ENCODE results near the gene ATP2C2. TPM values are rescaled to one million over a fixed set of nuclear protein-coding genes. Genes with fewer than 3 reads are reported as not detected.

ATP2C2 gene
- total RNA-seq, 1 experiment from 2014 or later, result not detected

DNA sequence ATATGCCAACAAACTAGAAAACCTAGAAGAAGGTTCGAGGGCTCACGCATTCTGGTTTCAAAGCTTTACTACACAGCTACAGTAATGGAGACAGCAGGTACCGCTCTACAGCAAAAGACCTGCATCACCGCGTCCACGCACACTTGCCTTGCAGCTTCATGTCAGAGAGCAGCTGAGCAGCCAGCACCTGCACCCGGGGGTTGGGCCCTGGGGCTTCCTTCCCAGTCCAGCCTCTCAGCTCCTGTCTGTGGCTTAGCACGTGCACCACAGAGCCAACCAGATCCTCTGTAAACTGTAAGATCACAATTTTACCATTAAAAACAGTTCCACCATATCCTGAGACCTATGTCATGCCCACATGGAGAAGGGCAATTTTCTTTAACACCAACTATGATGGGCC, 120.8 kb downstream of the ATP2C2 start:
- in situ Hi-C loops (cut with HindIII; ENCODE audit: low pct_unique_long_range_greater_than_20kb, low sequenced_read_pairs), result no loop called here
- DNase-seq (ENCODE audit: low read depth), result no peak

GRCh38 chr16:84495506-84495905, 127.2 kb downstream of the ATP2C2 start:
- in situ Hi-C loops (cut with HindIII; ENCODE audit: low pct_unique_long_range_greater_than_20kb, low sequenced_read_pairs), result no loop called here
- DNase-seq (ENCODE audit: low read depth), result no peak

DNA sequence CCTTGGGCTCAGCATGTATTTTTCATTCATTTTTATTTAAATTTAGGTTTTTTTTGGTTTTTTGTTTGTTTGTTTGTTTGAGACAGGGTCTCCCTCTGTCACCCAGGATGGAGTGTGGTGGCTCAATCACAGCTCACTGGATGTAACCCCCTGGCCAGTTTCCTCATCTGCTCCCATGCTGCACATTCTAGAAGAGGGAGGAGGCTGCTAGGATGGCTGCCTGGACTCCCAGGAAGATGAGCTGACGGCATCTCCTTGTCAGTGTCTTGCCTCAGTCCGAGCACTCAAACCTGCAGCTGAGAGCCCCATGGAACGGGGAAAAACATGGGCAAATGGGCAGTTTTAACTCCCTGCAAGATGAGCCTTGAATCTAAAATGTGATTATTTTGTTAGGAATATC, 128.7 kb downstream of the ATP2C2 start:
- in situ Hi-C loops (cut with HindIII; ENCODE audit: low pct_unique_long_range_greater_than_20kb, low sequenced_read_pairs), result no loop called here
- no peak for DNase-seq (ENCODE audit: low read depth)

- DNase-seq (ENCODE audit: low read depth), result no peak
- in situ Hi-C loops (cut with HindIII; ENCODE audit: low pct_unique_long_range_greater_than_20kb, low sequenced_read_pairs), result no loop called here
These were observed 129.3 kb downstream of the ATP2C2 start for GRCh38 chr16:84497418-84498222.

DNA sequence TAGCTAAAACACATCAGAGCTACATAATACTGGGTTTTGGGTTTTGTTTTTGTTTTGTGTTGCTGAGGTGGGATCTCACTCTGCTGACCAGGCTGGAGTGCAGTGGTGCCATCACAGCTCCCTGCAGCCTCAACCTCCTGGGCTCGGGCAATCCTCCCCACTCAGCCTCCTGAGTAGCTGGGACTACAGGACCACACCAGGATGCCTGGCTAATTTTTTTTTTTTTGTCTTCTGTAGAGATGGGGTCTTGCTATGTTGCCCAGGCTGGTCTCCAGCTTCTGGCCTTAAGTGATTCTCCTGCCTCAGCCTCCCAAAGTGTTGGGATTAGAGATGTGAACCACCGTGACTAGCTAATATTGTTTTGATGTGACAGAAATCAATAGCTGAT, 129.9 kb downstream of the ATP2C2 start:
- in situ Hi-C loops (cut with HindIII; ENCODE audit: low pct_unique_long_range_greater_than_20kb, low sequenced_read_pairs), result no loop called here
- DNase-seq (ENCODE audit: low read depth), result no peak

DNA sequence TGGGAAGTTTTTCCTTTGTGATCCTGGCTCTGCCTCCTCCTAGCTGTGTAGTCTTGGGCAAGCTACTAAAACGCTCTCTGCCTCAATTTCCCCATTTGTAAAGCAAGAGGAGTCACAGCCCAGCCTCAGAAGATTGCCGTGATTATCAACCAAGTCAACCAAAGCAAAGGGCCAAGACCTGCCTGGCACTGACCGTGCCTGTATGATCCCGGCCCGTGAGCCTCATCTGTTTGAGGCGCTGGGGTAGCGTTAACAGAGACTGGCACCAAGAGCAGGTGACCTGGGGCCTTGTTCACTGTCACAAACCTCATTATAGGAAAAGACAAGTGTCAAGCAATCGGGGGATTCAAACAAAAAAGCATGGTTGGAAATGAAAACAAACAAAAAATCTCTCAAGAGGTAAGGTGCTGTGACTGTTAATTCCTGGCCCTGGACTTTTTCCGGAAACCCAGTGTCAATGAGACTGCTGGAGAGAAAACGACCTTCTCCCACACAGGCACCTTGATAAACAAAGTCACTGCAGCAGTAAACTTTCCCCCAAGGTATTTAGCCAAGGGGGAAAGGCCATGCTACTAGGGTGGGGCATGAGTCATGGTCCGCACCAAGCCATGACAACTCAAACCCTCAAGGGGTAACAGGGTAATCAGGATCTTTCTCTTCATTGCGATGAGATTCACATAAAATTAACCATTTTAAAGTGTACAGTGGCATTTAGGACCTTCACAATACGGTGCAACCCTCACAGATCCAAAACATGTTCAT, 130.7 kb downstream of the ATP2C2 start:
- DNase-seq (ENCODE audit: low read depth), result peak; percentile 57

GRCh38 chr16:84499638-84500037, 131.3 kb downstream of the ATP2C2 start:
- DNase-seq (ENCODE audit: low read depth), result no peak
- in situ Hi-C loops (cut with HindIII; ENCODE audit: low pct_unique_long_range_greater_than_20kb, low sequenced_read_pairs), result no loop called here

More for the DNA sequence above, 130.7 kb downstream of the ATP2C2 start:
- in situ Hi-C loops (cut with HindIII; ENCODE audit: low pct_unique_long_range_greater_than_20kb, low sequenced_read_pairs), result no loop called here

GRCh38 chr16:84500531-84500930, 132.2 kb downstream of the ATP2C2 start:
- in situ Hi-C loops (cut with HindIII; ENCODE audit: low pct_unique_long_range_greater_than_20kb, low sequenced_read_pairs), result no loop called here
- DNase-seq (ENCODE audit: low read depth), result no peak

DNA sequence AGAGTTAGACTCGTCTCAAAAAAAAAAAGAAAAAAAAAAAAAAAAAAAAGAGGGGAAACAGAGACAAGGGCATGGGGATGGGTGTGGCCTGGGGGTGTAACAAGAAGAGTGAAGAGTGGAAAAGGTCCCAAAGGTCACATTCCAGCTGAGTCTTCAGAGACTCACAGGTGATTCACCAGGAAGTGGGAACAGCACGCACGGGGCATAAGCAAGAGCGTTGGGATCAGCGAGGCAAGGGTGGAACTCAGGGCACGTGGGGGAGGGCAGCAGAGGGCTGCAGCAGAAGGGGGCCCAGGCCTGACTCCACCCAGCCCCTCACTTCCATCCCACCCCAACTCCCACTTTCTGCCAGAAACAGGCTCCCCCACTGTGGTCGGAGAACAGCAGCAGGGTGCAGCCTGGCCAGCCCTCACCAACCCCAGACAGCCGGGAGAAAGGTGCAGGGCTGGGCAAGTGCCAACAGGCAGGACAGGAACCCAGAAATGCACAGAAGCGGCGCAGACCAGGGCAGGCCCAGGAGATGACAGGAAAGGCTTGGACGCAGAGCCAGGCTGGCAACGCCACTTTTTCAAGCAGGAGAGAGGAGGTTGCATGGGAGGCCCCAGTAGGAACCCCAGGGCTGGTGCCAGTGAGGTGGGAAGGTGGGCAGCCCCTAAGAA, 132.9 kb downstream of the ATP2C2 start:
- in situ Hi-C loops (cut with HindIII; ENCODE audit: low pct_unique_long_range_greater_than_20kb, low sequenced_read_pairs), result no loop called here
- DNase-seq (ENCODE audit: low read depth), result peak; percentile 84

- DNase-seq (ENCODE audit: low read depth), result no peak
- in situ Hi-C loops (cut with HindIII; ENCODE audit: low pct_unique_long_range_greater_than_20kb, low sequenced_read_pairs), result no loop called here
These were observed 133.7 kb downstream of the ATP2C2 start for GRCh38 chr16:84502075-84502474.

- DNase-seq (ENCODE audit: low read depth), result peak; percentile 73
- in situ Hi-C loops (cut with HindIII; ENCODE audit: low pct_unique_long_range_greater_than_20kb, low sequenced_read_pairs), result no loop called here
These were observed 134.2 kb downstream of the ATP2C2 start for GRCh38 chr16:84502581-84502980.

- in situ Hi-C loops (cut with HindIII; ENCODE audit: low pct_unique_long_range_greater_than_20kb, low sequenced_read_pairs), result no loop called here
- peak; percentile 71 for DNase-seq (ENCODE audit: low read depth)
These were observed 135.5 kb downstream of the ATP2C2 start for GRCh38 chr16:84503751-84504395.

- in situ Hi-C loops (cut with HindIII; ENCODE audit: low pct_unique_long_range_greater_than_20kb, low sequenced_read_pairs), result no loop called here
- peak; percentile 99 for DNase-seq (ENCODE audit: low read depth)
These were observed 136.3 kb downstream of the ATP2C2 start, which contains the start of gene MEAK7 for GRCh38 chr16:84504420-84505248. Gene MEAK7 (minus strand): TSS chr16:84504659. CDS start chr16:84498086, 6,573 bp downstream.

DNA sequence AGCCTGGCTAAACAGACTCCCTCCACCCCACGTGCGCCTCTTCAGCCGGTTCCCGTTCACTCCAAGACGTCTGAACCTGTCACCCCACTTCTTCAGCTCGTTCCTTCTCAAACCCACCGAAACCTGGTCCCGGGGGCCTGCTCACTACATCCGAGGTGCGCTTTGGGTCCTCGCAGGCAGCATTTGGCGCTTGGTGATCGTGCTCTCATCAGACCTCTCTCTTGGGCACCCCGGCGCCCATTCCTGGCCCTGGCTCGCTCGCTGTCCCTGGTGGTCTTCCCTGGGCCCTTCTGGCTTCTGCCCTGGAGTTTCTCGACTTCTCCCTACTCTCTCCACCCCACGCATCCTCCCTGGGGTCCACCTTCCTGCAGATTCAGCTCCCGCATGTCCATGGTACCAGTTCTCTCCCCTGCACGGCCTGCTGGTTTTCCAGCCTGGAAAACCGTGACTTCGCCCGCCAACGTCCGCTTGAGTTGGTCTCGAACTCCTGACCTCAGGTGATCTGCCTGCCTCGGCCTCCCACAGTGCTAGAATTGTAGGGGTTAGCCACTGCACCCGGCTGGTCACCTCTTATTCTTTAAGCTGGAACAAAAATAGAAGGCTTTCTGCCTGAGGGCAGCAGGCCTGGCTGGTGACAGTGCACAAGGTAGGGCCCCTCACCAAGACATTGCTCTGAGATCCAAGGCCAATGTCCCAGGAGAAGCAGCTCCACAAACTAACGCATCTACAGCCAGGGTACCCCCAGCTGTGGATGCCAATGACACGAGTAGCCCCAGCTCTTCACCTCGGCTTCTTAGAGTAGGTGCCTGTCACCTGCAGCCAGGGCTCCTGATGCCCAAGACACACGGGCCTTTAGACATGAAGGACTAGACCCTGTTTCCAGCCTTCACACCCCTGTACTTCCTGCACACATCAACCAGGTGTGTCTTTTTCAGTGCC, 137.2 kb downstream of the ATP2C2 start:
- DNase-seq (ENCODE audit: low read depth), result no peak
- in situ Hi-C loops (cut with HindIII; ENCODE audit: low pct_unique_long_range_greater_than_20kb, low sequenced_read_pairs), result no loop called here

DNA sequence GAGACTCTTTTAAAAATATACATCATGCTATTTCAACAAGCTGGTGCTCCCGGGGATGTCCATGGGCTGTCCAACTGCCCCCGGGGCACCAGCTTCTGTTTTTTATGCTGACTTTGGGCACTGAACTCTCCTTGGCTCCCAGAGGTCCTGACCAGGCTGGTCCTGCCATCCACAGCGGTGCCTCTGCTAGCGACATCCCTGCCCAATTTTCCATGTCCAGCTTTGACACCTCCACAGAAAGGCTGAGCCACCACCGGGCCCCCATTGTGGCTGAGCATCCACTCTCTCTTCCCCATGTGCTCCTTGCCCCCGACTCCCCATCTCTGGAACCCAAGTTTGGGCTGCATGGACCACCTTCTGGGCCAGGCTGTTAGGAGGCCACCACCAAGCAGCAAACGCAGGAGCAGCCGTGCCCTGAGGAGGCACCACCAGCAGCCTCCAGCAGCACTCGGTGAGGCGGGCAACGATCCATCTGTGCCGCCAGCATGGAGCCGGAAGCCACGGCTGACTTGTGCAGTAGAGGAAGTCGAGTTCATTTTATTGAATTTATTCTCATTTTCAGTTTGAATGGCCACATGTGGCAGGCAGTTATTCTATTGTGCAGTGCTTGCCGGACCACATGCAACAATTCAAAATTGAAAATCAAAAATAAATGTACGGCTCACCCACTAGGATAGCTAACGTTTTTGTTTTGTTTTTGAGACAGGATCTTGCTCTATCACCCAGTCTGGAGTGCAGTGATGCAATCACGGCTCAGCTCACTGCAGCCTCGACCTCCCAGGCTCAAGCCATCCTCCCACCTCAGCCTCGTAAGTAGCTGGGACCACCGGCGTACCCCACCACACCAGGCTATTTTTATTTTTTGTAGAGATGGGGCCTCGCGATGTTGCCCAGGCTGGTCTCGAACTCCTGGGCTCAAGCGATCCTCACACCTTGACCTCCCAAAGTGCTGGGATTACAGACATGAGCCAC, 139.0 kb downstream of the ATP2C2 start:
- in situ Hi-C loops (cut with HindIII; ENCODE audit: low pct_unique_long_range_greater_than_20kb, low sequenced_read_pairs), result no loop called here
- no peak for DNase-seq (ENCODE audit: low read depth)

GRCh38 chr16:84508502-84508901, 140.2 kb downstream of the ATP2C2 start:
- in situ Hi-C loops (cut with HindIII; ENCODE audit: low pct_unique_long_range_greater_than_20kb, low sequenced_read_pairs), result no loop called here
- DNase-seq (ENCODE audit: low read depth), result no peak

Measured in Caki2 (cell line).